IPS-NIHi7 (cell line): Measurements from ENCODE around the gene EFHD1.
"Not testable (repeated sequence)": the region's sequence is repeated elsewhere in the genome, so short reads cannot be mapped to it uniquely, and the experiment has no call there.

Experiments
- DNase-seq: peaks from one replicate; pipeline ENCODE4 v3.0.0; 2012; ENCODE audit warnings: mixed read lengths; ENCODE audit errors: extremely low spot score

The EFHD1 gene

GRCh38 chr2:232621186-232621585 lies 12.2 kb upstream of the EFHD1 start:
- no peak for DNase-seq

GRCh38 chr2:232622563-232622962 lies 10.8 kb upstream of the EFHD1 start:
- DNase-seq = no peak

GRCh38 chr2:232623768-232624765 lies 9.3 kb upstream of the EFHD1 start:
- no peak for DNase-seq

GRCh38 chr2:232626584-232626983 lies 6.8 kb upstream of the EFHD1 start:
- no peak for DNase-seq

- DNase-seq = peak; percentile 3
These were observed 4.8 kb upstream of the EFHD1 start for GRCh38 chr2:232628466-232629128.

GRCh38 chr2:232629129-232629475 lies 4.3 kb upstream of the EFHD1 start:
- DNase-seq = no peak

GRCh38 chr2:232632229-232632903 lies 1.0 kb upstream of the EFHD1 start:
- no peak for DNase-seq

GRCh38 chr2:232632904-232633412 lies 446 bp upstream of the EFHD1 start:
- no peak for DNase-seq

- DNase-seq = peak; percentile 55
These were observed 1.1 kb downstream of the EFHD1 start for GRCh38 chr2:232634206-232635150.

GRCh38 chr2:232635376-232635775 lies 2.0 kb downstream of the EFHD1 start:
- not testable (repeated sequence) for DNase-seq

GRCh38 chr2:232635820-232636219 lies 2.4 kb downstream of the EFHD1 start:
- DNase-seq = no peak

GRCh38 chr2:232636788-232637420 lies 3.5 kb downstream of the EFHD1 start:
- no peak for DNase-seq

- no peak for DNase-seq
These were observed 4.6 kb downstream of the EFHD1 start for GRCh38 chr2:232637866-232638583.

- DNase-seq = no peak
These were observed 7.9 kb downstream of the EFHD1 start for GRCh38 chr2:232641153-232641848.

GRCh38 chr2:232643147-232643425 lies 9.7 kb downstream of the EFHD1 start:
- DNase-seq = no peak

GRCh38 chr2:232643813-232644347 lies 10.5 kb downstream of the EFHD1 start:
- DNase-seq = no peak

- DNase-seq = no peak
These were observed 11.7 kb downstream of the EFHD1 start for GRCh38 chr2:232645061-232645460.

GRCh38 chr2:232646726-232647125 lies 13.3 kb downstream of the EFHD1 start:
- no peak for DNase-seq

GRCh38 chr2:232647261-232647660 lies 13.9 kb downstream of the EFHD1 start:
- no peak for DNase-seq
